Activated CD8-positive, alpha-beta memory T cell treated with anti-CD3 and anti-CD28 coated beads, Interleukin-2, amount 50 U/mL, for 4 hours (primary cell): Measurements from ENCODE around the gene ZNF91.
"Not testable (repeated sequence)": the region's sequence is repeated elsewhere in the genome, so short reads cannot be mapped to it uniquely, and the experiment has no call there.

Source experiments
- DNase-seq: peaks from one replicate; pipeline ENCODE4 v3.0.0-alpha.2; 2020

The ZNF91 gene

DNA sequence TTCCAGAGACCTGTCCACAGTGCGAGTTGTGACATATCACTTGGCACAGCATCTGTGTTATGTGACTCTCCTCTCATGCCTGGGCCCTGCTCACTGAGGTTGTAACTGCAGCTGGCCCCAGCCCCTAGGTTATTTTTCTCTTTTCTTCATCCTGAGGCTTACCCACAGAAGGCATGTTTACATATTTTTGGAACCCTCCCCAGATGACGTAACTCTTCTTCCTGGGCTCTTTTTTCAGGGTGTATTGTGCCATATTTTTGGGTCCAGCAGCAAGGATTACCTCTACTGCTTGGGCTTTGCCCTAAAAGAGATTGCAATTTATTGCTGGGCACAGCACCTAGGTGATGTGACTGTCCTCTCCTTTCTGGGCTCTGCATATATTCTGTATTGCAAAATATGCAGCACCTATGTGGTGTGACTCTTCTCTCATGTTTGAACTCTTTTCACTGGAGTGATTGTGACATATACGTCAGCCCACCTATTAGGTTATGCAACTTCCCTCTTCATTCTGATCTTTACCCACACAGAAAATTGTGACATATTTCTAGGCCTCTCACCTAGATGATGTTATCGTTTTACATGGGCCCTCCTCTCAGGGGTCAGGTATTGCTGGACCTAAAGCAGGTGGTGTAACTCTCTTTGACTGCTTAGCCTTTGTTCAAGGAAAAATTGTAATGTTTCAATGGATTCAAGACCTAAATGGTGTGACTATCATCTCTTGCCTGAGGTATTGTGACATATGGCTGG is 80.6 kb downstream of the ZNF91 start:
- DNase-seq: no peak

DNA sequence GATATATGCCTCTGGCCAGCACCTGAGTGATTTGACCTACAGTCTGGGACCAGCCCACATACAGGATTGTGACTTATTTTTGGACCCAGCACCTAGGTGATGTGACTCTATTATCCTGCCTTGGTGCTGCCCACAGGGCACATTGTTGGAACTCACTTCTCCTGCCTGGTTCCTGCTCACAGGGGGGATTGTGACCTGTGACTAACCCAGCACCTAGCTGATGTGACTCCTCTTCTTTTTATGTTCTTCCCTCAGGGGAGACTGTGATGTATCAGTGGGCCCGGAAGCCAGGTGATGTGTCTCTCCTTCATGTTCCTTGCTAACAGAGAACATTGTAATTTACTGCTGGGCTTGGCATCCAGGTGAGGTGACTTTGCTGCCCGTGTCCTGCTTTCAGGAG is 82.1 kb downstream of the ZNF91 start:
- DNase-seq: no peak

DNA sequence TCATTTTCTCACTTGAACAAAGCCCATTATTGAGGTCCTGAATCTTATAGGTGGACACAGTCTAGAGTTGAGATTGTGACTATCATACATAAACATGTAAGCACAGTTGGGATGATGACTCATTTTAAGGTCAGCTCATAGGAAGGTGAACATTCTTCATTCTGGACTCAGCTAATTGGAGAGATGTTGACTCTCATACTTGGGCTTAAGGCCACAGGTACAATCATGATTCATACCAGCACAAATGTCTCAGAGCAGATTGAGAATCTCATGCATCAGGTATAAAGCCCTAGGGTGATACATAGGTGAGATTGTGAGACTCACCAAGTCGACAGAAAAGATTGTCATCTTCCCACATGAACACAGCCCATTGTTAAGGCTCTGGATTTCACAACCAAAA is 82.8 kb downstream of the ZNF91 start:
- no peak for DNase-seq

DNA sequence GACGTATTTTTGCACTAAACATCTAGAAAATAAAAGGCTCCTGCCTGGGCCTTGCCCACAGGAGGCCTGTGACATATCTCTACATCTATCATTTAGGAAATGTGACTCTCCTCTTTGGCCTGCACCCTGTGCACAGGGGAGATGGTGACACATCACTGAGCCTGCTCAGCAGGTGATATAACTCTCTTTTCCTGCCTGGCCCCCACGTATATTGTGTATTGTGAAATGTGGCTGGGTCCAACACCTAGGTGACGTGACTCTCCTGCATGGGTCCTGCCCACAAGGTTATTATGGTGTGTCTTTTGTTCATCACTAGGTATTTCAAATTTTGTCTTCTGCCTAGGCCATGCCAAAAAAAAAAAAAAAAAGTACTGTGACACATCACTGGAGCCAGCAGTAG is 83.7 kb downstream of the ZNF91 start:
- DNase-seq: no peak

DNA sequence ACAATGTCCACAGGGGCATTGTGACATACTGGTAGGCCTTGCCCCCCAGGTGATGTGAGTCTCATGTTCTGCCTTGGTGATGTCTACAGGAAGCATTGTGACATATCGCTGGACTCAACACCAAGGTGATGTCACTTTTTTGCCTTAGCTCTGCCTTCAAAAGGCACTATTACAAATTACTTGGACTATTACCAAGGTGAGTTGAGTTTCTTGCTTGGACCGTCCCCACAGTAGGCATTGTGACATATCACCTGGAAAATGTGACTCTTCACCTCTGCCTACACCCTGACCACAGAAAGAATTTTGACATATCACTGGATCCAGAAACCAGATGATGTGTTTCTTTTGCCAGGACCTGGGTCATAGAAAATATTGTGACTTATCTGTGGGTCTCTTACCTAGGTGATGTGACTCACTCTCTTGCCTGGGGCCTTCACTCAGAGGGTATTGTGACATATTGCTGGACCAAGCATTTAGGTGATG is 84.5 kb downstream of the ZNF91 start:
- no peak for DNase-seq

DNA sequence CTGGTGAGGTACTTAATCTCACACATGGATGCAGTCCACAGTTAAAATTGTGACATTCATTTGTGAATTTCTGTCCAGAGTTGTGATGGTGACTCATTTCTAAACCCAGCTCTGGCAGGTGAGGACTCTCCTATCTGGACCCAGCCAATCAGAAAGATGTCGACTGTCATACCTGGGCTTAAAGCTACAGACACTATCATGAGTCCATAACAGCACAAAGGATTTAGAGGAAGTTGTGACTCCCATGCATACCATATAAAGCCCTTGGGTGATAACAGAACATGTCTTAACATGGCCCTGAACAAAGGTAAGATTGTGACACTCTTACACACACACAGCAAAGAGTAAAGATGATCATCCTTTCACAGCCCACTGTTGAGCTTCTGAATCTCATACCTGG is 85.3 kb downstream of the ZNF91 start:
- DNase-seq: no peak

DNA sequence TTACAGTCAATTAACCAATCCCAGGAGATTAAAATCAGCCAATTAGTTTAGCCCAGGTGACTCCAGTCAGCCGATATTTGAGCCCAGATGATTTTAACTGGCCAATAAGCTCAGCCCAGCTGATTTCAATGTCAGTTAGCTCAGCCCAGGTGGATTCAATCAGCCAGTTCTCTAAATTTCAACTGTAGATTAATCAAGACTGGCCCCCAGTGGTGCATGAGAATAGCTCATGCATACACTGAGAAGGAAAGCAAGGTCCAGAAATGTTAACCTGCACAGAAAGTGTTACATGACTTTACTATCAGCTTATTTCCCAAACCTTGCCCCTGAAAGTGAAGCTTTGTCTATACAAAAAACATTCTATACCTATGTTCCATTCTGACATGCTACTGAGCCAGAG is 89.7 kb downstream of the ZNF91 start:
- no peak for DNase-seq

DNA sequence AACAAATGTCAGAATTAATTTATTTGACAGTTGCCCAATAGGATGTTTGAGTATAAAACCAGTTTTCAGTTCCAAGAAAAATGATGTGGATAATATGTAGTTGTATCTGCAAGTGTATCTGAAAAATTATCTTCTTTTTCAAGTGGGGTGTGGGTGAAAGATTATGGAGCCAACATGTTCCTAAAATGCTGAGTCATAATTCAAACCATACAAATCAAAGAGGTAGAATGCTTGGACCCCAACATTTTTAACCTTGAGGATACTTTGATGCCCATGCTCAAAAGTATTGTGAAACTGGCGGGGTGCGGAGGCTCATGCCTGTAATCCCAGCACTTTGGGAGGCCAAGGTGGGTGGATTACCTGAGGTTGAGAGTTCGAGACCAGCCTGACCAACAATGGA is 91.0 kb downstream of the ZNF91 start:
- no peak for DNase-seq

DNA sequence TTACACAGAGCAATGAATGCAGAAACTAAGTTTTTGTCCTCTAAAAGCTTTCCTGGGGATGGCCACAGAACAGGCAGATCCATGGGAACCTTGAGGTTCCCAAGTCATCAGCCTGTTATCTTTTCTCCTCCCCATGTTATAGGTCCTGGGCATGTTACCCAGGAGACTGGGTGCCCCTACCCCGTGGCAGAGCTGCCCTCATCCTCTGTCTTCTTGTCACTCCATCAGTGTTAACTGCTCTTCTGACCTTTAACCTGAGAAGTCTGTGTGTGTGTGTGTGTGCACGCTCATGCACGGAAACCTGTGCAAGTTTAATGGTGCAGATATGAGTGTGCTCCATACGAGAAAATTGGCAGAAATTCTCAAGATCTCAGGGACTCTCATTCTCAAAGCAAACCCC is 101.1 kb downstream of the ZNF91 start:
- DNase-seq: no peak

DNA sequence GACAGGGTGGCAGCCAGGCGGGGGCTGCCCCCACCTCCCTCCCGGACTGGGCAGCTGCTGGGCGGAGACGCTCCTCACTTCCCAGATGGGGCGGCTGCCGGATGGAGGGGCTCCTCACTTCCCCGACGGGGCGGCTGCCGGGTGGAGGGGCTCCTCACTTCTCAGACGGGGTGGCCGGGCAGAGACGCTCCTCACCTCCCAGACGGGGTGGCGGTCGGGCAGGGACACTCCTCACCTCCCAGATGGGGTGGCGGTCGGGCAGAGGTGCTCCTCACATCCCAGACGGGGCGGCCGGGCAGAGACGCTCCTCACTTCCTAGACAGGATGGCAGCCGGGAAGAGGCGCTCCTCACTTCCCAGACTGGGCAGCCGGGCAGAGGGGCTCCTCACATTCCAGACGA is 105.3 kb downstream of the ZNF91 start:
- DNase-seq: not testable (repeated sequence)
